B cell (primary cell): ENCODE results near the gene CAMK2G. TPM values are rescaled to one million over a fixed set of nuclear protein-coding genes. Genes with fewer than 3 reads are reported as not detected.

Experiments
- ATAC-seq: fragments of 200-7000 bp; cut with Tn5 transposase; one replicate; pipeline ENCODE4 v1.10.0; 2021; ENCODE audit warnings: low read depth, mild to moderate bottlenecking, moderate number of reproducible peaks, moderate library complexity
- CTCF ChIA-PET: fragments of 350-600 bp; sonication (Branson Sonifier 250); formaldehyde crosslinking; loops from one replicate; lab custom pipeline; 2021; ENCODE audit warnings: antibody characterized with exemption, inconsistent platforms; lab: Charles Lee
- POLR2A ChIA-PET: fragments of 350-600 bp; sonication (Branson Sonifier 250); formaldehyde crosslinking; loops from one replicate; lab custom pipeline; 2021; ENCODE audit warnings: antibody characterized with exemption; lab: Charles Lee
- DNase-seq: peaks from one replicate; pipeline ENCODE4 v3.0.0; 2013
- H2AFZ ChIP-seq: 2 replicates; pipeline ENCODE4 v1.6.1; 2012; ENCODE audit warnings: mild to moderate bottlenecking, low read depth, low read length; ENCODE audit not compliant: insufficient read depth, poor library complexity, severe bottlenecking
- H3K27ac ChIP-seq, 2 donors: 1 replicate in 1 of 2; 2 replicates in 1 of 2; pipeline ENCODE4 v1.5.1; 2012 to 2013; ENCODE audit warnings: low read length in 2 of 2, mild to moderate bottlenecking in 2 of 2, moderate library complexity in 1 of 2
- H3K27me3 ChIP-seq, 4 experiments: fragments of 200-600 bp in 1 of 4; sonication (generic) in 1 of 4; replicated peaks in 1 of 4; 1 replicate in 2 of 4; 2 replicates in 2 of 4; pipeline versions ENCODE4 v1.6.1 to v1.7.0; 2013 to 2016; ENCODE audit warnings: low read length in 3 of 4, mild to moderate bottlenecking in 2 of 4, mixed read lengths in 1 of 4, moderate library complexity in 1 of 4; ENCODE audit not compliant: insufficient read depth in 4 of 4, control insufficient read depth in 3 of 4; ENCODE audit errors: control extremely low read depth in 1 of 4
- H3K36me3 ChIP-seq, 2 experiments: replicated peaks in 1 of 2; 1 replicate in 1 of 2; 2 replicates in 1 of 2; pipeline versions ENCODE4 v1.6.1 to v1.7.1; 2013; ENCODE audit warnings: low read length in 1 of 2; ENCODE audit not compliant: insufficient read depth in 2 of 2, control insufficient read depth in 1 of 2; ENCODE audit errors: control extremely low read depth in 1 of 2, extremely low read depth in 1 of 2
- H3K4me1 ChIP-seq, 2 donors: fragments of 200-600 bp in 1 of 2; sonication (generic) in 1 of 2; 1 replicate in 1 of 2; 2 replicates in 1 of 2; pipeline versions ENCODE4 v1.5.1 to v1.6.1; 2013 to 2017; ENCODE audit warnings: low read length in 2 of 2; ENCODE audit not compliant: control insufficient read depth in 2 of 2, insufficient read depth in 2 of 2
- H3K4me2 ChIP-seq: replicated peaks from 2 replicates; pipeline ENCODE3; 2012; ENCODE audit warnings: mild to moderate bottlenecking, low read depth, low read length; ENCODE audit not compliant: poor library complexity, severe bottlenecking
- H3K4me3 ChIP-seq, 5 experiments: fragments of 200-600 bp in 1 of 5; sonication (generic) in 1 of 5; 1 replicate in 3 of 5; 2 replicates in 2 of 5; pipeline versions ENCODE4 v1.5.1 to v1.7.0; 2011 to 2016; ENCODE audit warnings: low read length in 4 of 5, mild to moderate bottlenecking in 4 of 5, low read depth in 2 of 5, control low read depth in 1 of 5, moderate library complexity in 1 of 5; ENCODE audit not compliant: insufficient read depth in 1 of 5; ENCODE audit errors: control extremely low read depth in 1 of 5, extremely low read depth in 1 of 5
- H3K79me2 ChIP-seq: fragments of 200-600 bp; sonication (generic); one replicate; pipeline ENCODE4 v1.6.0; 2016; ENCODE audit warnings: low read length; ENCODE audit not compliant: control insufficient read depth, insufficient read depth
- H3K9ac ChIP-seq: fragments of 200-600 bp; sonication (generic); 2 replicates; pipeline ENCODE4 v1.6.1; 2017; ENCODE audit warnings: mild to moderate bottlenecking, low read length, moderate library complexity
- H3K9me3 ChIP-seq, 3 donors: one replicate each; pipeline versions ENCODE4 v1.6.1 to v1.7.1; 2013; ENCODE audit warnings: low read length in 2 of 3; ENCODE audit not compliant: control insufficient read depth in 2 of 3, insufficient read depth in 1 of 3; ENCODE audit errors: control extremely low read depth in 1 of 3
- H4K20me1 ChIP-seq: 2 replicates; pipeline ENCODE4 v1.6.0; 2012; ENCODE audit warnings: mild to moderate bottlenecking, low read length; ENCODE audit not compliant: insufficient read depth, control insufficient read depth, poor library complexity, severe bottlenecking
- H3K27ac Mint-ChIP-seq: one replicate; pipeline ENCODE4 v1.8.0; 2021; ENCODE audit warnings: mixed read lengths
- H3K27me3 Mint-ChIP-seq: one replicate; pipeline ENCODE4 v1.8.0; 2021; ENCODE audit warnings: mixed read lengths
- H3K4me1 Mint-ChIP-seq: one replicate; pipeline ENCODE4 v1.8.0; 2021; ENCODE audit warnings: mixed read lengths
- H3K4me3 Mint-ChIP-seq: one replicate; pipeline ENCODE4 v1.8.0; 2021; ENCODE audit warnings: mixed read lengths
- H3K9me3 Mint-ChIP-seq: one replicate; pipeline ENCODE4 v1.8.0; 2022; ENCODE audit warnings: mixed read lengths; ENCODE audit not compliant: insufficient read depth
- EZH2 ChIP-seq: IDR thresholded peaks from 2 replicates; pipeline ENCODE4 v1.6.1; 2012; ENCODE audit warnings: borderline replicate concordance, low read depth, mild to moderate bottlenecking, moderate library complexity, low read length; ENCODE audit not compliant: insufficient read depth, poor library complexity, severe bottlenecking
- WGBS: methylation state at CpG from one replicate; pipeline ENCODE4 v1.1.5; 2013; ENCODE audit warnings: missing lambda C conversion rate; ENCODE audit not compliant: insufficient coverage; 5-methylcytosine and 5-hydroxymethylcytosine counted together
- intact Hi-C: fragments of 100-400 bp; cut with micrococcal nuclease; formaldehyde crosslinking; loops from one replicate; pipeline ENCODE4 v1.10.0; 2022
- polyA plus RNA-seq: library from polyadenylated mRNA; depleted of rRNA; stranded (reverse); fragments of >200 nt; gene quantifications from 2 replicates; pipeline ENCODE4 v1.2.3, GENCODE V29; 2012
- total RNA-seq, 2 donors: library from RNA; stranded (reverse); fragments of 120-200 nt in 1 of 2; gene quantifications; 1 replicate in 1 of 2; 2 replicates in 1 of 2; pipeline versions ENCODE4 v1.2.3 to v1.2.4, GENCODE V29; 2013 to 2022
- TF ChIP-seq, protein P1 (sequence below): fragments of 200-600 bp; IDR thresholded peaks from one replicate; pipeline ENCODE4 v1.8.0; 2022; ENCODE audit warnings: antibody characterized with exemption, mild to moderate bottlenecking

Gene CAMK2G
- total and polyA plus RNA-seq, 2 donors (not counting 1 experiment from before 2014, with no cell fraction given): 42.7 to 48.7 TPM

DNA sequence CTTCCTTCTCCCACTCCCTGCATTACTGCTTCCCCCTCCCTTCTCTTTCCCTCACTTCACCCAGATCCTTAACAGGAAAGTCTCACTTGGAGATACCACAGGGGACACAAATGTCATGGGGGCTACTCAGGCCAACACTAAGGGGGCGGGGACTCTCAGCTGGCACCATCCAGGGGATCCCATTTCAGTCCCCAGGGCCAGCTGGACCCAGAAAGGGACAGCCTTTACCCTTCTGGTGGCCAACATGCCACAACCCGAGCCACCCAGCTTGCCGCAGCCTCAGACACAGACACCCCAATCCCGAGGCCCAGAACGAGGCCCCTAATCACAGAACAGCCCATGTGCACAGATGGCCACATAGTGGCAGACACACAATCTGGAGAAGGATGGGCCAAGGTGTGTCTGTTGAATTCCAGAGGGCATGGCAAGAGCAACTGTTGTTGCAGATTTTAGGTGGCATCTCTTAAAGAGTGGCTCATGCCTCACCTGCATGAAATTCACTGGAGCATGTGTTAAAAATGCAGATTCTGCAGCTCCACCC, 5.6 kb downstream of the CAMK2G start:
- peak overlapping the region; percentile 80 for H3K27ac Mint-ChIP-seq
- no peaks in the 10 kb centered on the region for H3K9me3 Mint-ChIP-seq
- Histone ChIP-seq H3K4me3 (no peak overlapping the region), H3K79me2 (peaks cover 64% of the 10 kb centered on the region), H3K36me3 (peaks cover 0 to 34% of the 10 kb centered on the region in 2 experiments), H3K9ac (no peak overlapping the region), H3K4me1 (peaks cover 46 to 59% of the 10 kb centered on the region in 2 donors), H3K9me3 (no peaks in the 10 kb centered on the region), H3K4me2 (no peak overlapping the region), H4K20me1 (peaks cover 23% of the 10 kb centered on the region), H2AFZ (no peak overlapping the region), H3K27me3 (no peaks in the 10 kb centered on the region), H3K27ac (peak overlapping the region in 1 of 2 donors; percentile 68)
- H3K4me1 Mint-ChIP-seq: peaks cover 73% of the 10 kb centered on the region
- intact Hi-C loops: no loop called here
- POLR2A ChIA-PET: no interaction called here
- ATAC-seq (no peak), DNase-seq (no peak)
- CTCF ChIA-PET: interaction anchor here (1.5 to 9.4 kb wide), 3 partner anchors 11 to 20 kb away, joined by 4 to 102 read pairs (median 6); no protein-coding TSS in a partner anchor
- WGBS: 92% methylated on average over 5 of the region's 5 CpGs
- H3K27me3 Mint-ChIP-seq: no peaks in the 10 kb centered on the region
- no peak overlapping the region for H3K4me3 Mint-ChIP-seq
- TF ChIP-seq, protein P1, sequence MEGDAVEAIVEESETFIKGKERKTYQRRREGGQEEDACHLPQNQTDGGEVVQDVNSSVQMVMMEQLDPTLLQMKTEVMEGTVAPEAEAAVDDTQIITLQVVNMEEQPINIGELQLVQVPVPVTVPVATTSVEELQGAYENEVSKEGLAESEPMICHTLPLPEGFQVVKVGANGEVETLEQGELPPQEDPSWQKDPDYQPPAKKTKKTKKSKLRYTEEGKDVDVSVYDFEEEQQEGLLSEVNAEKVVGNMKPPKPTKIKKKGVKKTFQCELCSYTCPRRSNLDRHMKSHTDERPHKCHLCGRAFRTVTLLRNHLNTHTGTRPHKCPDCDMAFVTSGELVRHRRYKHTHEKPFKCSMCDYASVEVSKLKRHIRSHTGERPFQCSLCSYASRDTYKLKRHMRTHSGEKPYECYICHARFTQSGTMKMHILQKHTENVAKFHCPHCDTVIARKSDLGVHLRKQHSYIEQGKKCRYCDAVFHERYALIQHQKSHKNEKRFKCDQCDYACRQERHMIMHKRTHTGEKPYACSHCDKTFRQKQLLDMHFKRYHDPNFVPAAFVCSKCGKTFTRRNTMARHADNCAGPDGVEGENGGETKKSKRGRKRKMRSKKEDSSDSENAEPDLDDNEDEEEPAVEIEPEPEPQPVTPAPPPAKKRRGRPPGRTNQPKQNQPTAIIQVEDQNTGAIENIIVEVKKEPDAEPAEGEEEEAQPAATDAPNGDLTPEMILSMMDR: no peak
- no peak for TF ChIP-seq EZH2

GRCh38 chr10:73867871-73868631, 6.3 kb downstream of the CAMK2G start:
- H3K27me3 Mint-ChIP-seq: no peaks in the 10 kb centered on the region
- ChIA-PET POLR2A (no interaction called here), CTCF (interaction anchor here (0.8 to 9.4 kb wide), 4 partner anchors 12 to 19 kb away, joined by 3 to 102 read pairs (median 5); no protein-coding TSS in a partner anchor)
- Histone ChIP-seq H3K9me3 (no peaks in the 10 kb centered on the region), H4K20me1 (peaks cover 19% of the 10 kb centered on the region), H3K4me2 (no peak overlapping the region), H3K36me3 (peaks cover 0 to 34% of the 10 kb centered on the region in 2 experiments), H2AFZ (no peak overlapping the region), H3K9ac (no peak overlapping the region), H3K27ac (peak overlapping the region; percentile 68 to 81), H3K4me1 (peaks cover 42 to 60% of the 10 kb centered on the region in 2 donors), H3K79me2 (peaks cover 67% of the 10 kb centered on the region), H3K4me3 (no peak overlapping the region), H3K27me3 (no peaks in the 10 kb centered on the region)
- TF ChIP-seq EZH2: no peak
- TF ChIP-seq, protein P1: no peak
- 95% methylated on average over 9 of the region's 11 CpGs for WGBS
- no peak overlapping the region for H3K4me3 Mint-ChIP-seq
- no peak for ATAC-seq
- no peaks in the 10 kb centered on the region for H3K9me3 Mint-ChIP-seq
- H3K27ac Mint-ChIP-seq: peak overlapping the region; percentile 96
- peaks cover 75% of the 10 kb centered on the region for H3K4me1 Mint-ChIP-seq
- intact Hi-C loops: loop anchor here (2.0 kb wide), 1 partner anchor 19 kb away; no protein-coding TSS in a partner anchor
- DNase-seq: no peak
